ENCODE measurements around the gene VAV1.
"Not testable (repeated sequence)": the region's sequence is repeated elsewhere in the genome, so short reads cannot be mapped to it uniquely, and the experiment has no call there.

The VAV1 gene

DNA sequence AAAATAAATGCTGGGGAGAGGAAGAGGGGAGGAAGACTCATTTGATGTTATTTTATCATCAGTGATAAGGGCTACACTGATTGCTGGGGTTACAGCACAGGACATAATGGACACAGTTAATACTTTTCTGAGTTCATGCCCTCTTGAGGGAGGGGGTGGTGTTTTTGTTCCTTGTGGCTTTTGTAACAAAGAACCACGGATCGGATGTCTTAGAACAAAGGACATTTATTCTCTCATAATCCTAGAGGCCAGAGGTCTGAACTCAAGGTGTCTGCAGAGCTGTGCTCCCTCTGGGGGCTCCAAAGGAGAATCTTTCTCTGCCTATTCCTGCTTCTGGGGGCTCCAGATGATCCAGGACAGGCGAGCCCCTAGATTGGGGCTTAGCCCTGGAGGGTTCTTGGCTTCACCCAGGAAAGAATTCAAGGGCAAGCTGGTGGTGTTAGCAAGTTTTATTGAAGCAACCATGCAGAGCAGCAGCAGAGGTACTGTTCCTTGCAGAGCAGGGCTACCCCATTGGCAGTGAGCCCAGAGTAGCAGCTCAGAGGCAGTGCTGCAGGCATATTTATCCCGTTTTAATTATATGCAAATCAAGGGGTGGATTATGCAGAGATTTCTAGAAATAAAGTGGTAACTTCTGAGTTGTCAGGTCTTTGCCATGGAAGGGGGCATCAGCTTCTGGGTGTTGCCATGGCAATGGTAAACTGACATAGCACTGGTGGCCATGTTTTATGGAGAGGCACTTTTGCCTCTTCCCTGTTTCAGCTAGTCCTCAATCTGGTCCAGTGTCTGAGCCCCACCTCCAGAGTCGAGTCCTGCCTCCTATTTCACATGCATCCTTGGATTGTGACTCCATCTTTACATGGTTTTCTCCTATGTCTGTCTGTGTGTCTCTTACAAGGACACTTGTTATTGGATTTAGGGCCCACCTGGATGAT lies 18.0 kb downstream of the VAV1 start:
- DNase-seq (ENCODE audit: low read depth in 2 of 2) = no peak

DNA sequence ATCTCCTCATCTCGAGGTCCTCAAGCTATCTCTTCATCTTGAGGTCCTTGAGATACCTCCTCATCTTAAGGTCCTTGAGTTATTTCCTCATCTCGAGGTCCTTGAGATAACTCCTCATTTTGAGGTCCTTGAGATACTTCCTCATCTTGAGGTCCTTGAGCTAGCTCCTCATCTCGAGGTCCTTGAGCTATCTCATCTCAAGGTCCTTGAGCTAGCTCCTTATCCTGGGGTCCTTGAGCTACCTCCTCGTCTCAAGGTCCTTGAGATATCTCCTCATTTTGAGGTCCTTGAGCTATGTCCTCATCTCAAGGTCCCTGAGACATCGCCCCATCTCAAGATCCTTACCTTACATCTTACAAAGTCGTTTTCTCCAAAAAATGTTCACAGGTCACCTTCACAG lies 18.7 kb downstream of the VAV1 start:
- DNase-seq (ENCODE audit: low read depth in 2 of 2) = no peak

GRCh38 chr19:6793411-6793810 lies 20.9 kb downstream of the VAV1 start:
- no peak for DNase-seq (ENCODE audit: low read depth in 2 of 2)

DNA sequence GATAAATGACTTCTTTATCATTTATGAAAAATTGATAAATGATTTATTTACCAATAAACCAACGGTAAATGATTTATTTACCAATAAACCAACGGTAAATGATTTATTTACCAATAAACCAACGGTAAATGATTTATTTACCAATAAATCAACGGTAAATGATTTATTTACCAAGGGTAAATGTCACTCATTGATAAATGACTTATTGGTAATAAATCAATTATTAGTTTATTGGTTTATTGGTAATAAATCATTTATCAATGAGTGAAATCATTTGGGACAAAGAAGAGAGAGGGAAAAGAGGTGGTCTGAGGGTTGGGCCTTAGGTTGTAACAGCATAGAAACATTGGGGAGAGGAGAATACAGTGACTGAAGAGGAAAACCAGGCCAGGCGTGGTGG lies 21.5 kb downstream of the VAV1 start:
- DNase-seq (ENCODE audit: low read depth in 2 of 2) = no peak

DNA sequence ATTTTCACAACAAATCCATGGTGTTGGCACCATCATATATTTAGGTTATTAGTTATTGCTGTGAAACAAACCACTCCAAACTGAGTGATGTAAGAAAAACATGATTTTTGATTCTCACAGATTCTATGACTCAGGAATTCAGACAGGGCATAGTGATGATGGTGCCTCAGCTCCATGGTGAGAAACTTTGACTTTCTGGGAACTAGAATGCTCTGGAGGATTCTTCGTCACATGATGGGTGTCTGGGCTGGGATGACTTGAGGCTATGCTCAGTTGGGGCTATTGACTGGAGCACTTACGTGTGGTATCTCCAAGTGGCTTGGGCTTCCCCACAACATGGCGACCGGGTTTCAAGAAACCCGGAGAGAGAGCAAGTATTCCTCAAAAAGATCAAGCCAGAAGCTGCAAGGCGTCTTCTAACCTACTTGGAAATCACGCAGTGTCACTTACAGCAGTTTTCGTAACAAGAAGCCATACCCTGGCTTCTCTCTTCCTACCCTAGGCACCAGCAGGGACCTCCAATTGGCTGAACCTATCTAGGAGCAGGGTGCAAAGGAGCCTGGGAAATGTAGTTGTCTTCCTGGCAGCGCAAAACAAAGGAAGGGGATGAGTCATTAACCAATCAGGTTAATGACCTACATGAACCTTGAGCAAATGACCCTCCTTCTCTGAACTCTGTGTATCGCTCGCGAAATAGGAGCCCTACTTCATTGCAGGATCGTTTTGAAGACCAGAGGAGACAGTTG lies 22.4 kb downstream of the VAV1 start:
- no peak for DNase-seq (ENCODE audit: low read depth in 2 of 2)

GRCh38 chr19:6796278-6796677 lies 23.8 kb downstream of the VAV1 start:
- DNase-seq (ENCODE audit: low read depth in 2 of 2) = no peak

GRCh38 chr19:6797646-6798045 lies 25.1 kb downstream of the VAV1 start:
- DNase-seq (ENCODE audit: low read depth in 2 of 2) = no peak

- DNase-seq (ENCODE audit: low read depth in 2 of 2) = not testable (repeated sequence)
Observed at GRCh38 chr19:6800160-6800790, 27.8 kb downstream of the VAV1 start.

DNA sequence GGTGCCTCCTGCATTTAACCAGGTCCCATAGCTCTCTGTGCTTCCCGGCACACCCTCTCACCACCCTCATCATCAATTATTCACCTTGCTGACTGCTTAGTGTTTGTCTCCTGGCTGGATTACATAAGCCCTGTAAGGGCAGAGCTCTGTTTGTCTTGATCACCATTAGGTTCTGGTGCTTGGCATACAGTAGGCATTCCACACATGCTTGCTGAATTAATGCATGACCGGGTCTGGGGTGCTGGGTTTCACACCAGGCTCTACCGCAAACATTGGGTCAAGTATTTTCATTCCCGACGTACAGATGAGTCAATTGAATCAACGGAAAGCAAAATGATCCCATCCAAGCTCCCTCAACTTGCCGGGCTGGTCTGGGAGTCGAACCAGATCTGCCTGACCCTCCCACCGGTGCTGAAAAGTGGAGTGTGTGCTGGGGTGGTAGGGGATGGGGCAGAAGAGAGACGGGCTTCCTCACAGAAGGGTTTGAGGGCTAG lies 28.5 kb downstream of the VAV1 start:
- no peak for DNase-seq (ENCODE audit: low read depth in 2 of 2)

GRCh38 chr19:6801485-6802086 lies 29.1 kb downstream of the VAV1 start:
- DNase-seq (ENCODE audit: low read depth in 2 of 2) = peak; percentile 70 to 76

- peak; percentile 43 to 65 for DNase-seq (ENCODE audit: low read depth in 2 of 2)
Observed at GRCh38 chr19:6802336-6803035, 30.0 kb downstream of the VAV1 start.

- no peak for DNase-seq (ENCODE audit: low read depth in 2 of 2)
Observed at GRCh38 chr19:6803036-6803404, 30.5 kb downstream of the VAV1 start.

DNA sequence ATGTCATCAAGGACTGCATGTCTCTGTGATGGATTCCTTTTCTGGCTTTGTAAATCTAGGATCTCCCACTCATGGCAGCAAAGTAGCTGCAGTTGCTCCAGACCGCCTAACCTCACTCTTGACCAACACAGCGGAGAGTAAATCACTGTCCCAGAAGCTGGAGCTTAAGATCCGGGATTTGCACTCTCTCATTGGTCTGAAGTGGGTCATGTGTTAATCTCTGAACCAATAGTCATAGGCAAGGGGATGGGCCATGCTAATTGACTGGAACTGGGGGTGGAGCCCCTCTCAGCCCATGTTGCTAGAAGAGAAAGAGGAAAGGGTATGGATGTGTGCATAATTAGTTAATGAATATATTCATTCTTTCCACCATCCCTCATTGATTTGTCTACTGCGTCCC lies 34.0 kb downstream of the VAV1 start:
- DNase-seq (ENCODE audit: low read depth in 2 of 2) = no peak

DNA sequence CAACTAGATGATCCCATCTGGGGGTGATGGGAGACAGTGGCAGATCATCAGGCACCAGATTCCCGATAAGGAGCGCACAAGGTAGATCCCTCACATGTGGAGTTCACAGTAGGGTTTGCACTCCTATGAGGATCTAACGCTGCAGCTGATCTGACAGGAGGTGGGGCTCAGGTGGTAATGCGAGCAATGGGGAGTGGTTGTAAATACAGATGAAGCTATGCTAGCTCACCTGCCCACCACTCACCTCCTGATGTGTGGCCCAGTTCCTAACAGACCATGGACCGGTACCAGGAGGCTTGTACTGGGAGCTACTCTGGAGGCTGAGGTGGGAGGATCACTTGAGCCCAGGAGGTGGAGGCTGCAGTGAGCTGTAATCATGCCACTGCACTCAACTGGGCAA lies 34.8 kb downstream of the VAV1 start:
- no peak for DNase-seq (ENCODE audit: low read depth in 2 of 2)

- no peak for DNase-seq (ENCODE audit: low read depth in 2 of 2)
Observed at GRCh38 chr19:6808494-6808893, 36.0 kb downstream of the VAV1 start.

DNA sequence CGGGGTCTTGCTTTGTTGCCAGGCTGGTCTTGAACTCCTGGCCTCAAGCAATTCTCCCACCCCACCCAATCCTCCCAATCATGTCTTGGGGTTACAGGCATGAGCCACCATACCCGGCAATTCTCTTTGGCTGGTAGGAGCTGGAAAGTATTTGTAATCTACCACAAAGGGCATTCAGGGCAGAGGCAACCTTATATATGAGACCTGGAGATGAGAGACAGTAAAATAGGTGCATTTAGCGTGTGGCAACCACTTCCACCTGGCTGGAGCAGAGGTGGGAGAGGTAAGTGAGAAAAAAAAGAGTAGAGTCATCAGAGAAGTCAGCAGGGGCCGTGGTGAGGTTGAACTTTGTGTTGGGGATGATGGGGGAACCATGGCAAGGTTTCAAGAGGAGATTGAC lies 36.8 kb downstream of the VAV1 start:
- DNase-seq (ENCODE audit: low read depth in 2 of 2) = no peak

- DNase-seq (ENCODE audit: low read depth in 2 of 2) = no peak
Observed at GRCh38 chr19:6811378-6811777, 38.9 kb downstream of the VAV1 start.

GRCh38 chr19:6811906-6812305 lies 39.4 kb downstream of the VAV1 start:
- no peak for DNase-seq (ENCODE audit: low read depth in 2 of 2)

GRCh38 chr19:6812612-6813011 lies 40.1 kb downstream of the VAV1 start:
- no peak for DNase-seq (ENCODE audit: low read depth in 2 of 2)

DNA sequence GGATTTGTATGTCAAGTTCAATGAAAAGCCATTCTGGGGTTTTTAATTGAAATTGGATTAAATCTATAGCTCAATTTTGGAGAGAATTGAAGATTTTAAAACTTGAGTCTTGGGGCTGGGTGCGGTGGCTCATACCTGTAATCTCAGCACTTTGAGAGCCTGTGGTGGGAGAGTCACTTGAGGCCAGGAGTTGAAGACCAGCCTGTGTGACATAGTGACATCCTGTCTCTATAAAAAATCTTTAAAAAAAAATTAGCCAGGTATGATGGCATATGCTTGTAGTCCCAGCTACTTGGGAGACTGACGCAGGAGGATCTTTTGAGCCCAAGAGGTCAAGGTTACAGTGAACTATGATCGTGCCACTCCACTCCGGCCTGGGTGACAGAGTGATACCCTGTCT lies 41.2 kb downstream of the VAV1 start:
- no peak for DNase-seq (ENCODE audit: low read depth in 2 of 2)

DNA sequence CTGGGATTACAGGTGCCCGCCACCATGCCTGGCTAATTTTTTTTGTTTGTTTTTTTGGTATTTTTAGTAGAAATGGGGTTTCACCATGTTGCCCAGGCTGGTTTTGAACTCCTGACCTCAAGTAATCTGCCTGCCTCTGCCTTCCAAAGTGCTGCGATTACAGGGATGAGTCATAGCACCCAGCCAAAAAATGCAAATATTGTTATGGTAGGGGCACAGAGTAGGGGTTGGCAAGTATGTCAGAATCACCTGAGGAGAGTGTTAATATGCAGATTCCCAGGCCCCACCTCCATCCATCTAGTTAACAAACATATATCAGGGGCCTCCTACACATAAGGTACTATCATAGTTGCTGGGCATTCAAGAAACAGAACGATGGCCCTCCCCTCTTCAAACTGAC lies 44.7 kb downstream of the VAV1 start:
- no peak for DNase-seq (ENCODE audit: low read depth in 2 of 2)
